DOHH2 (cell line): ENCODE results near the gene FTO.
"Not testable (repeated sequence)": the region's sequence is repeated elsewhere in the genome, so short reads cannot be mapped to it uniquely, and the experiment has no call there.

Source experiments
- CTCF ChIP-seq: fragments of 200-600 bp; sonication (generic); IDR thresholded peaks from one replicate; pipeline ENCODE4 v1.5.1; 2014; ENCODE audit warnings: antibody characterized with exemption, mild to moderate bottlenecking, low read depth, low read length; ENCODE audit not compliant: poor library complexity, severe bottlenecking
- EZH2phosphoT487 ChIP-seq: fragments of 200-600 bp; sonication (generic); IDR thresholded peaks from 2 replicates; pipeline ENCODE4 v1.6.1; 2017; ENCODE audit warnings: borderline replicate concordance, mild to moderate bottlenecking, antibody characterized with exemption, low read length, moderate library complexity, mixed read lengths

GRCh38 chr16:53698271-53698670 lies 5.7 kb upstream of the FTO start:
- not testable (repeated sequence) for TF ChIP-seq CTCF, EZH2phosphoT487
